ENCODE results near the gene RNF113A.

GRCh38 chrX:119887721-119888425 lies 16.3 kb upstream of the RNF113A start:
- TF ChIP-seq, protein P1, sequence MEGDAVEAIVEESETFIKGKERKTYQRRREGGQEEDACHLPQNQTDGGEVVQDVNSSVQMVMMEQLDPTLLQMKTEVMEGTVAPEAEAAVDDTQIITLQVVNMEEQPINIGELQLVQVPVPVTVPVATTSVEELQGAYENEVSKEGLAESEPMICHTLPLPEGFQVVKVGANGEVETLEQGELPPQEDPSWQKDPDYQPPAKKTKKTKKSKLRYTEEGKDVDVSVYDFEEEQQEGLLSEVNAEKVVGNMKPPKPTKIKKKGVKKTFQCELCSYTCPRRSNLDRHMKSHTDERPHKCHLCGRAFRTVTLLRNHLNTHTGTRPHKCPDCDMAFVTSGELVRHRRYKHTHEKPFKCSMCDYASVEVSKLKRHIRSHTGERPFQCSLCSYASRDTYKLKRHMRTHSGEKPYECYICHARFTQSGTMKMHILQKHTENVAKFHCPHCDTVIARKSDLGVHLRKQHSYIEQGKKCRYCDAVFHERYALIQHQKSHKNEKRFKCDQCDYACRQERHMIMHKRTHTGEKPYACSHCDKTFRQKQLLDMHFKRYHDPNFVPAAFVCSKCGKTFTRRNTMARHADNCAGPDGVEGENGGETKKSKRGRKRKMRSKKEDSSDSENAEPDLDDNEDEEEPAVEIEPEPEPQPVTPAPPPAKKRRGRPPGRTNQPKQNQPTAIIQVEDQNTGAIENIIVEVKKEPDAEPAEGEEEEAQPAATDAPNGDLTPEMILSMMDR (IDR thresholded peaks at IDR 0.05): peak in 3 of 5 experiments; percentile 16 to 50 (median 33)
- no peak for TF ChIP-seq EP300 (IDR thresholded peaks at IDR 0.05)
- TF ChIP-seq POLR2A (IDR thresholded peaks at IDR 0.05): no peak
